Epithelial cell of proximal tubule (primary cell): Measurements from ENCODE around the gene NARS2. TPM values are rescaled to one million over a fixed set of nuclear protein-coding genes. Genes with fewer than 3 reads are reported as not detected.
"Not testable (repeated sequence)": the region's sequence is repeated elsewhere in the genome, so short reads cannot be mapped to it uniquely, and the experiment has no call there.

Source experiments
- DNase-seq: peaks from one replicate; pipeline ENCODE4 v3.0.0-alpha.2; 2011; ENCODE audit warnings: low read depth
- H3K4me3 ChIP-seq: 2 replicates; pipeline ENCODE4 v1.5.1; 2011; ENCODE audit warnings: low read depth, mild to moderate bottlenecking, low read length
- CTCF ChIP-seq: conservative IDR thresholded peaks from 2 replicates; pipeline ENCODE4 v1.5.1; 2012; ENCODE audit warnings: low read depth, mild to moderate bottlenecking, low read length
- total RNA-seq: library from RNA; depleted of rRNA; stranded (reverse); fragments of >200 nt; gene quantifications from 2 replicates; pipeline ENCODE4 v1.2.3, GENCODE V29; 2015

NARS2 gene
- total RNA-seq, 1 donor from 2014 or later, result 28.4 TPM

GRCh38 chr11:78525720-78526119 lies 48.9 kb downstream of the NARS2 start:
- TF ChIP-seq CTCF, result no peak
- DNase-seq, result no peak
- H3K4me3 ChIP-seq, result no peak overlapping the region

DNA sequence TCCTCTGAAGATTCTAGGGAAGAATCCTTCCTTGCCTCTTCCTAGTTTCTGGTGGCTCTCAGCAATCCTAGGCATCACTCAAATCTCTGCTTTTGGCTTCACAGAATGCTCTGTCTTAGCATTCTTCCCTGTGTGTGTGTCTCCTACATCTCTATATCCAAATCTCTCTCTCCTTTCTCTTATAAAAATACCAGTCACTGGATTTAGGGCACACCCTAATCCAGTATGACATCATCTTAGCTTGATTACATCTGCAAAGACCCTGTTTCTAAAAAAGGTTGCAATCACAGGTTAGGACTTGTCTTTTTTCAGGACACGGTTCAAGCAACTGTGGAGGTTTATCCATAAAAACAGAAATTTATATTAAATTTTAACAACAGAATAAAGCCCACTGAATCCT lies 54.4 kb downstream of the NARS2 start:
- TF ChIP-seq CTCF, result no peak
- H3K4me3 ChIP-seq, result no peak overlapping the region
- no peak for DNase-seq

DNA sequence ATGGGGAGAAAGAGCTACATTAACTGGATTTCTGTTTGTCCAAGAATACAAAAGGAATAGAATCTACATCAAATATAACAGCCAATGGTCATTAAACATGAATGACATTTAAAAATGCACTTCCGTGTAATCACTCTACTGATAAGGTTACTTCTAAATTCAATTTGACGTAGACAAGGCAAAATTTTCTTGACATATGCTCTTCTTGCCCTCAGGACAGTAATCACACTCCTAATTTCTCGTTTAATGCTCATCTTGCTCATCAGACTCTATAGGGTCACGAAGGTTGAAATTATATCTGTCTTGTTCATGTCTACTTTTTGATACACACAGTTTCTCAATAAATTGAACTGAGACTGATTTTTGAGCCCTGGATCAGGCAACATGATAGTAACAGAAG lies 58.4 kb downstream of the NARS2 start:
- DNase-seq, result no peak
- no peak for TF ChIP-seq CTCF
- H3K4me3 ChIP-seq, result no peak overlapping the region

GRCh38 chr11:78514922-78515502 lies 59.7 kb downstream of the NARS2 start:
- H3K4me3 ChIP-seq, result no peak overlapping the region
- DNase-seq, result no peak
- no peak for TF ChIP-seq CTCF

GRCh38 chr11:78513085-78513484 lies 61.6 kb downstream of the NARS2 start:
- not testable (repeated sequence) for H3K4me3 ChIP-seq, DNase-seq

GRCh38 chr11:78510597-78510996 lies 64.1 kb downstream of the NARS2 start:
- DNase-seq, result no peak
- TF ChIP-seq CTCF, result no peak
- H3K4me3 ChIP-seq, result no peak overlapping the region

DNA sequence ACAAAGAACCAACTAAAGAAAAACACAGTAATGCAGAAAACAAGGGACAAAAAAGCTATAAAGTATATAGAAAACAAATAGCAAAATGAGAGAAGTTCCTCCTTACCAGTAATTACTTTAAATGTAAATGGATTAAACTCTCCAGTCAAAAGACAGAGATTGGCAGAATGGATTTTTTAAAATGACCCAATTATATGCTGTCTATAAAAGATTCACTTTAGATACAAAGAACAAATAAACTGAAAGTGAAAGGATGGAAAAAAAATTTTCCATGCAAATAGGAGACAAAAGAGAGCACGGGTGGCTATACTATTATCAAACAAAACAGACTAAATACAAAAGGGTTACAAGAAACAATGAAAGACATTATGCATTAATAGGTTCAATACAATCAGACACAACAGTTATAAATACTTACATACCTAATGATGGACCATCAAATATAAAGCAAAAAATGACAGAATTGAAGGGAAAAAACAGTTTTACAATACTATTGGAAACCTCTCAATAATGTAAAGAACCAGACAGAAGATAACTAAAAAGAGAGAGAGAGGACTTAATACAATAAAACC lies 64.6 kb downstream of the NARS2 start:
- no peak overlapping the region for H3K4me3 ChIP-seq
- no peak for DNase-seq
- TF ChIP-seq CTCF, result no peak
